GM12878 (cell line): ENCODE results near the gene SPIC.

ENCODE experiments used
- EP300 ChIP-seq, 2 experiments: fragments of 150-350 bp in 1 of 2; IDR thresholded peaks; 2 replicates each; pipeline ENCODE4 v1.6.1; 2011 to 2012; ENCODE audit warnings: low read depth in 2 of 2, low read length in 2 of 2, borderline replicate concordance in 1 of 2, improper control_type of control experiment in 1 of 2, inconsistent platforms in 1 of 2; ENCODE audit not compliant: control insufficient read depth in 1 of 2
- RFX5 ChIP-seq: IDR thresholded peaks from 2 replicates; pipeline ENCODE4 v1.6.1; 2011; ENCODE audit warnings: low read depth, low read length, improper control_type of control experiment
- SMC3 ChIP-seq: IDR thresholded peaks from 2 replicates; pipeline ENCODE4 v1.6.1; 2011; ENCODE audit warnings: low read length, improper control_type of control experiment, borderline replicate concordance
- TAF1 ChIP-seq: IDR thresholded peaks from 2 replicates; pipeline ENCODE4 v1.6.1; 2011; ENCODE audit warnings: mild to moderate bottlenecking, low read depth, low read length, borderline replicate concordance
- YY1 ChIP-seq: IDR thresholded peaks from 2 replicates; pipeline ENCODE4 v1.6.1; 2011; ENCODE audit warnings: low read depth, mild to moderate bottlenecking, low read length
- ZNF592 ChIP-seq: fragments of 450-650 bp; IDR thresholded peaks from 2 replicates; pipeline ENCODE4 v1.6.1; 2017; ENCODE audit warnings: mild to moderate bottlenecking, moderate library complexity

- TF ChIP-seq ZNF592 (no peak), EP300 (IDR thresholded peaks at IDR 0.05; ENCODE audit: borderline replicate concordance in 1 of 2, control insufficient read depth in 1 of 2, low read depth in 2 of 2, low read length in 2 of 2) (no peak), TAF1 (no peak), SMC3 (no peak), RFX5 (no peak), YY1 (no peak)
These were observed 18.4 kb downstream of the SPIC start for GRCh38 chr12:101493556-101493955.
